Measurements from ENCODE around the gene NIT1. TPM values are rescaled to one million over a fixed set of nuclear protein-coding genes. Genes with fewer than 3 reads are reported as not detected.

Gene NIT1
- total RNA-seq, 1 experiment from 2014 or later: 65.9 TPM

GRCh38 chr1:161157867-161158266 lies 40.0 kb downstream of the NIT1 start:
- DNase-seq (ENCODE audit: low read depth, low spot score) (no peak), ATAC-seq (no peak)
- no peak for TF ChIP-seq EZH2 (IDR thresholded peaks at IDR 0.05)
- no peak for TF ChIP-seq RAD21 (IDR thresholded peaks at IDR 0.05; ENCODE audit: low read depth)
- no peak for TF ChIP-seq POLR2A (IDR thresholded peaks at IDR 0.05; ENCODE audit: borderline replicate concordance, extremely low read depth, insufficient read depth, insufficient read length)
- no peak for TF ChIP-seq POLR2AphosphoS5 (IDR thresholded peaks at IDR 0.05; ENCODE audit: low read depth, low read length)
- TF ChIP-seq YY1 (IDR thresholded peaks at IDR 0.05; ENCODE audit: extremely low read depth, insufficient replicate concordance, low read depth, low read length): no peak
- TF ChIP-seq SP1 (IDR thresholded peaks at IDR 0.05; ENCODE audit: low read depth): no peak
- intact Hi-C loops (cut with micrococcal nuclease): no loop called here
- Histone ChIP-seq H3K4me3 (replicated peaks in 1 of 2; ENCODE audit: low read depth in 1 of 2, low read length in 2 of 2) (no peak overlapping the region), H3K79me2 (ENCODE audit: insufficient read depth, low read length) (peaks cover 16% of the 10 kb centered on the region; the same call in 1 of the 2 replicates), H3K4me2 (ENCODE audit: low read length) (no peak overlapping the region), H3K4me1 (ENCODE audit: control insufficient read depth in 1 of 2, insufficient read depth in 2 of 2, low read length in 2 of 2) (peaks cover 10 to 30% of the 10 kb centered on the region in 2 experiments; a peak in 3 of 4 replicates), H3K9ac (ENCODE audit: low read length) (no peak overlapping the region), H3K9me2 (ENCODE audit: insufficient read depth) (no peaks in the 10 kb centered on the region), H3K27ac (ENCODE audit: low read depth, low read length) (peak overlapping the region; percentile 53; the same call in 1 of the 2 replicates), H3K27me3 (ENCODE audit: insufficient read depth, low read length) (no peaks in the 10 kb centered on the region), H3K9me3 (ENCODE audit: control insufficient read depth in 1 of 2, insufficient read depth in 1 of 2, low read depth in 1 of 2, low read length in 2 of 2) (no peaks in the 10 kb centered on the region), H3K36me3 (ENCODE audit: control insufficient read depth in 1 of 2, insufficient read depth in 2 of 2, low read length in 2 of 2) (peaks cover 0 to 10% of the 10 kb centered on the region in 2 experiments; a peak in 1 of 4 replicates), H4K20me1 (ENCODE audit: insufficient read depth) (no peaks in the 10 kb centered on the region), H2AFZ (ENCODE audit: low read depth, low read length, poor library complexity, severe bottlenecking) (no peak overlapping the region)
- ChIA-PET CTCF (no interaction called here), POLR2A (interaction anchor here (1.3 to 1.5 kb wide), 2 partner anchors 8 to 25 kb away, joined by 4 to 6 read pairs; partner anchors contain the start of genes DEDD and PPOX), RAD21 (ENCODE audit: low non-redundant PET in 1 of 2, low total read pairs in 2 of 2, uncharacterized antibody in 2 of 2, unreplicated experiment in 2 of 2) (no interaction called here)
- BruUV-seq (replicated peaks): no TSS peak

GRCh38 chr1:161158316-161159010 lies 40.6 kb downstream of the NIT1 start:
- CTCF ChIA-PET: no interaction called here
- intact Hi-C loops (cut with micrococcal nuclease): no loop called here
- BruUV-seq (replicated peaks): no TSS peak
- TF ChIP-seq TCF7L2 (IDR thresholded peaks at IDR 0.05; ENCODE audit: borderline replicate concordance, extremely low read depth, insufficient read depth, insufficient read length) (no peak), ATF3 (IDR thresholded peaks at IDR 0.05) (no peak), EZH2 (IDR thresholded peaks at IDR 0.05) (no peak), RAD21 (IDR thresholded peaks at IDR 0.05; ENCODE audit: low read depth) (no peak), ZNF274 (IDR thresholded peaks at IDR 0.05; ENCODE audit: low read depth, low read length) (no peak), SIN3A (IDR thresholded peaks at IDR 0.05; ENCODE audit: low read depth) (no peak), POLR2AphosphoS5 (IDR thresholded peaks at IDR 0.05; ENCODE audit: low read depth, low read length) (no peak), CTCF (IDR thresholded peaks at IDR 0.05 in 2 of 3, conservative IDR thresholded peaks at IDR 0.05 in 1 of 3; ENCODE audit: borderline replicate concordance in 1 of 3, insufficient read depth in 1 of 3, low read depth in 2 of 3, low read length in 2 of 3) (no peak), YY1 (IDR thresholded peaks at IDR 0.05; ENCODE audit: extremely low read depth, insufficient replicate concordance, low read depth, low read length) (no peak), ZBTB33 (IDR thresholded peaks at IDR 0.05; ENCODE audit: extremely low read depth, insufficient replicate concordance, low read length) (no peak)

More at GRCh38 chr1:161158316-161159010, 40.6 kb downstream of the NIT1 start:
- Histone ChIP-seq H3K9me3 (ENCODE audit: control insufficient read depth in 1 of 2, insufficient read depth in 1 of 2, low read depth in 1 of 2, low read length in 2 of 2) (no peaks in the 10 kb centered on the region), H3K79me2 (ENCODE audit: insufficient read depth, low read length) (peaks cover 16% of the 10 kb centered on the region; the same call in 1 of the 2 replicates), H3K36me3 (ENCODE audit: control insufficient read depth in 1 of 2, insufficient read depth in 2 of 2, low read length in 2 of 2) (peaks cover 0 to 16% of the 10 kb centered on the region in 2 experiments; a peak in 1 of 4 replicates), H3K27me3 (ENCODE audit: insufficient read depth, low read length) (no peaks in the 10 kb centered on the region), H3K4me2 (ENCODE audit: low read length) (peak overlapping the region; percentile 90), H3K4me1 (ENCODE audit: control insufficient read depth in 1 of 2, insufficient read depth in 2 of 2, low read length in 2 of 2) (peaks cover 8 to 26% of the 10 kb centered on the region in 2 experiments; a peak in 2 of 4 replicates), H3K4me3 (replicated peaks in 1 of 2; ENCODE audit: low read depth in 1 of 2, low read length in 2 of 2) (peak overlapping the region; percentile 77 to 91), H3K27ac (ENCODE audit: low read depth, low read length) (peak overlapping the region; percentile 53), H3K9ac (ENCODE audit: low read length) (peak overlapping the region; percentile 97), H3K9me2 (ENCODE audit: insufficient read depth) (no peaks in the 10 kb centered on the region), H2AFZ (ENCODE audit: low read depth, low read length, poor library complexity, severe bottlenecking) (no peak overlapping the region), H4K20me1 (ENCODE audit: insufficient read depth) (no peaks in the 10 kb centered on the region)
- ChIA-PET POLR2A (interaction anchor here (0.6 to 1.5 kb wide), 3 partner anchors 7 to 175 kb away, joined by 4 to 6 read pairs (median 4); partner anchors contain the start of genes DEDD and PPOX), RAD21 (ENCODE audit: low non-redundant PET in 1 of 2, low total read pairs in 2 of 2, uncharacterized antibody in 2 of 2, unreplicated experiment in 2 of 2) (no interaction called here)
- no peak for ATAC-seq
- DNase-seq (ENCODE audit: low read depth, low spot score): no peak

All from HCT116 (cell line).